ENCODE data around the gene THOC2. TPM values are rescaled to one million over a fixed set of nuclear protein-coding genes. Genes with fewer than 3 reads are reported as not detected.
"Not testable (repeated sequence)": the region's sequence is repeated elsewhere in the genome, so short reads cannot be mapped to it uniquely, and the experiment has no call there.

Gene THOC2, protein sequence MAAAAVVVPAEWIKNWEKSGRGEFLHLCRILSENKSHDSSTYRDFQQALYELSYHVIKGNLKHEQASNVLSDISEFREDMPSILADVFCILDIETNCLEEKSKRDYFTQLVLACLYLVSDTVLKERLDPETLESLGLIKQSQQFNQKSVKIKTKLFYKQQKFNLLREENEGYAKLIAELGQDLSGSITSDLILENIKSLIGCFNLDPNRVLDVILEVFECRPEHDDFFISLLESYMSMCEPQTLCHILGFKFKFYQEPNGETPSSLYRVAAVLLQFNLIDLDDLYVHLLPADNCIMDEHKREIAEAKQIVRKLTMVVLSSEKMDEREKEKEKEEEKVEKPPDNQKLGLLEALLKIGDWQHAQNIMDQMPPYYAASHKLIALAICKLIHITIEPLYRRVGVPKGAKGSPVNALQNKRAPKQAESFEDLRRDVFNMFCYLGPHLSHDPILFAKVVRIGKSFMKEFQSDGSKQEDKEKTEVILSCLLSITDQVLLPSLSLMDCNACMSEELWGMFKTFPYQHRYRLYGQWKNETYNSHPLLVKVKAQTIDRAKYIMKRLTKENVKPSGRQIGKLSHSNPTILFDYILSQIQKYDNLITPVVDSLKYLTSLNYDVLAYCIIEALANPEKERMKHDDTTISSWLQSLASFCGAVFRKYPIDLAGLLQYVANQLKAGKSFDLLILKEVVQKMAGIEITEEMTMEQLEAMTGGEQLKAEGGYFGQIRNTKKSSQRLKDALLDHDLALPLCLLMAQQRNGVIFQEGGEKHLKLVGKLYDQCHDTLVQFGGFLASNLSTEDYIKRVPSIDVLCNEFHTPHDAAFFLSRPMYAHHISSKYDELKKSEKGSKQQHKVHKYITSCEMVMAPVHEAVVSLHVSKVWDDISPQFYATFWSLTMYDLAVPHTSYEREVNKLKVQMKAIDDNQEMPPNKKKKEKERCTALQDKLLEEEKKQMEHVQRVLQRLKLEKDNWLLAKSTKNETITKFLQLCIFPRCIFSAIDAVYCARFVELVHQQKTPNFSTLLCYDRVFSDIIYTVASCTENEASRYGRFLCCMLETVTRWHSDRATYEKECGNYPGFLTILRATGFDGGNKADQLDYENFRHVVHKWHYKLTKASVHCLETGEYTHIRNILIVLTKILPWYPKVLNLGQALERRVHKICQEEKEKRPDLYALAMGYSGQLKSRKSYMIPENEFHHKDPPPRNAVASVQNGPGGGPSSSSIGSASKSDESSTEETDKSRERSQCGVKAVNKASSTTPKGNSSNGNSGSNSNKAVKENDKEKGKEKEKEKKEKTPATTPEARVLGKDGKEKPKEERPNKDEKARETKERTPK (N-terminal part only)
- 10 to 100 TPM; 46.2 to 78.2 (median 61.8) TPM for polyA plus RNA-seq (ENCODE audit: insufficient read length in 10 of 10)
- long read RNA-seq, donor 1, partial matches to known transcripts = 0 of 4 reads
- long read RNA-seq, donor 1, other reads (novel, unspliced or antisense) = 0 of 4 reads
- long read RNA-seq, donor 2, transcript THOC2-211 (3 exons, 689 nt) = major isoform, 5 of 6 reads
- long read RNA-seq, donor 2, partial matches to known transcripts = 0 of 6 reads
- long read RNA-seq, donor 2, other reads (novel, unspliced or antisense) = 0 of 6 reads
- long read RNA-seq, donor 3 = 0 reads
- long read RNA-seq, donor 4 = 0 reads
- long read RNA-seq, donor 5, transcript THOC2-211 (3 exons, 689 nt) = major isoform, 7 of 13 reads
- long read RNA-seq, donor 5, partial matches to known transcripts = 0 of 13 reads
- long read RNA-seq, donor 5, other reads (novel, unspliced or antisense) = 0 of 13 reads
- long read RNA-seq, donor 6, partial matches to known transcripts = 0 of 6 reads
- long read RNA-seq, donor 6, other reads (novel, unspliced or antisense) = 0 of 6 reads
- long read RNA-seq, donor 7, full-length matches to known transcripts = 3 of 3 reads
- long read RNA-seq, donor 7, partial matches to known transcripts = 0 of 3 reads
- long read RNA-seq, donor 7, other reads (novel, unspliced or antisense) = 0 of 3 reads
- long read RNA-seq, donor 8, partial matches to known transcripts = 0 of 8 reads
- long read RNA-seq, donor 8, other reads (novel, unspliced or antisense) = 0 of 8 reads
- long read RNA-seq, donor 9, partial matches to known transcripts = 0 of 3 reads
- long read RNA-seq, donor 9, other reads (novel, unspliced or antisense) = 0 of 3 reads

DNA sequence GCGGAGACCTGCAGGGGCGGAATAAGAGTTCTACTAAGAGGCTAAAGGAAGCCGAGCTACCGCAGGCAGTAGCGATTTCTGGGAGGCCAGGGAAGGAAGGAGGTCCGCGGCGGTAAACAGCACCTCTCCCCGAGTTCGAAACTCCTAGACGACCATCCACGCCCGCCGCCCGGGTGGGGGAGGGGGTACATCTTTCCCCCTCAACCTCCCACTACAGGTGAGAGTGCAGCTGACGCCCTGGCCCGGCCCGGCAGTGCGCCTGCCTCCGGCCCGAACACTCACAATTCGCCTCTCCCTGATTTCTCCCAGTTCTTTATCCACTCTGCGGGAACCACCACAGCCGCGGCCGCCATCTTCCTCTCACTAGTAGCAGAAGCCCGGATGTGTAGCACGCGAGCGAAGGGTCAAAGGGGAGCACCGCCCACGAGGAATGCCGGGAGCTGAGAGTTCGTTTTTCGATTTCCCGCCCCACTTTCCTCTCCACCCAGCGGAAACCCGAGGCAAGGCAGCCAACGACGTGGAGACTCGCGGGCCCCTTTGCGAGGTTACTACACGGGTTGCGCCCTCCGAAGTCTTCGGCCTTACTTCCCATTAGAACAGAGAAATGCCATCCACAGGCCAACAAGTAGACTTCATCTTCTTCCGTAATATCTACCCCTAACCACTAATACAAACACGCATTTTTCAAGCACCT, at the start of gene THOC2:
Gene THOC2 (minus strand): TSS at position 383 of the 694 bp plus-strand sequence. CDS start 30 bp downstream, at position 353.
- DNase-seq = peak; percentile 82 to 94 (median 88)

DNA sequence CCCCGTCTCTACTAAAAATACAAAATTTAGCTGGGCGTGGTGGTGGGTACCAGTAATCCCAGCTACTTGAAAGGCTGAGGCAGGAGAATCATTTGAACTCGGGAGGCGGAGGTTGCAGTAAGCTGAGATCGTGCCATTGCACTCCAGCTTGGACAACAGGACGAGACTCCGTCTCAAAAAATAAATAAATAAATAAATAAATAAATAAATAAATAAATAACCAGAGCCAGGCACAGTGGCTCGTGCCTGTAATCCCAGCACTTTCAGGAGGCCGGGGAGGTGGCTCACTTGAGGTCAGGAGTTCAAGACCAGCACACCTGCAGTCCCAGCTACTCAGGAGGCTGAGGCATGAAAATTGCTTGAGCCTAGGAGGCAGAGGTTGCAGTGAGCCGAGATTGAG, 48.9 kb upstream of the THOC2 start:
- not testable (repeated sequence) for DNase-seq

DNA sequence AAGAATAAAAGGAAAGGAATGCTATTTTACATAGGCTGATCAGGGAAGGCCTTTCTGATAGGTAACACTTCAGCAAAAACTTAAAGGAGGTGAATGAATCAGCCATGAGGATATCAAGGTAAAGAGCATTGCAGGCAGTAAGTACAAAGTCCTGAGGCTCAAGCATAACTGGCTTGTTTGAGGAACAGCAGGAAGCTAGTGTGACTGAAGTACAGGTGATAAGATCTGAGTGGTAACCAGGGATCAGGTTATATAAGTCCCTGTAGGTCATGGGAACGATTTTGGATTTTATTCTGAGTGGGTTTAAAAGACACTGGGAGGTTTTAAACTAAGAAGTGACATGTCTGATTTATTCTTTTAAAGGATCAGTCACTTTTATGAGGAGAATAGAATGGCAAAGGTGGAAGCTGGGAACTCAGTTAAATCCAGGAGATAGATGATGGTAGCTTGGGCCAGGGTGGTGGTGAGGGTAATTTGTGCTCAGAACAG, 47.1 kb upstream of the THOC2 start:
- no peak for DNase-seq

DNA sequence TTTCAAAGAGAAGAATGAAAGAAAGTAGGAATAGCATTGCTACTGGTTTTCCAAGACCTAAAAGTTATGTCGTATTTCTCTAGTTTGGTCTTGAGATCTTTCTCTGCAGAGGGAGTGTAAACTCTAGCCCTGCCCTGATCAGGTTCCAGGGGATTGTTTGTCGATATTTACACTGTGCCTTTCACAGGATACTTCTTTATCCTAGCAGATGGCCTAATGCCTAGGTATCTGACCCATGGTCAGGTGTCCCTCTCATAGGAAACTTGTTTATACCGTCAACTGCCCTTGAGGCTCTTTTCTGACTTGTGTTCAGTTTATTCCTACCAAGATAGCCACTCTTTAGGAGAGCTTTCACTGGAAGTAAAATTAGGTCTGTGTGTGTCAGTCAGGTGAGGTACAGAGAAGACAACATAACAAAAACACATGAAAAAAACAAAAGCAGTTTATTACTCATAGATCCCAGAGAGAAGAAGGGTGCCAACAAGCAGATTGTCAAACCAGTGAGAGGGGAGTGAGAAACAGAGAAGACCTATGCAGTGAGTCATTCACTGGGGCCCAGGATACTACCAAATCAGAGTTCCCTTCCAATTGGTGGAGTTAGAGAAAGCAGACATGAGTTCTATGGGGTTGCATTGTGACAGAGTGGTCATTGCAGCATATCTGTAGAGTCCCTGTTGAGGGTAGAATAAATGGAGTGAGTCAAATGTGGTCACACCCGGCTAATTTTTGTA, 40.6 kb upstream of the THOC2 start:
- DNase-seq = no peak

DNA sequence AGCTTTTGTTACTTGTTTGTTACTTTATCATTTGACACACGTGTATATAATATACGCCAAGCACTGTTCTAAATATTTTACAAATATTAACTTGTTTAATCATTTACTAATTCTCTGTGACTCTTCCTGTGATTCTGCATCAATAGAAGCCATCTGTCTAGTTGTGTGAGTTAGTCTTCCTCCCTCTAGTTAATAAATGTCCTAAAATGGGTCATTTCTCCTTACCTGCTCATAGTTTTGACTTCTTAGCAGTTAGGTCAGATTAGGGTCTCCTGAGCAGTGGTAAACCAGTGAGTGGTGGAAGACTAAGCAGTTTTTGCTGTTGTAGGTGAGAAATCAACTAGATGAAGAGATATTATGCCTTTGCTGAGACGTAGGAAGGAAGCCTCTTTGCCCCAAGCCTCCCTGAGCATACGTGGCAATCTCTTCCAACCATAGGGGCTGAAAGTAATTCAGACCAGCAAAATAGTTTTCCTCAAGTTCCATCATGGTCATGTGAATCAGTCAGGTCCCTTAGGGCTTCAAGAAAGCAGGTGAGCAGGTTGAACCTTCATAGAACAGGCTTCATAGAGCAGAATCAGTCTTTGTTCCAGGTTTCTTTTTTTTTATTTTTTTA, 38.7 kb upstream of the THOC2 start:
- DNase-seq = no peak

DNA sequence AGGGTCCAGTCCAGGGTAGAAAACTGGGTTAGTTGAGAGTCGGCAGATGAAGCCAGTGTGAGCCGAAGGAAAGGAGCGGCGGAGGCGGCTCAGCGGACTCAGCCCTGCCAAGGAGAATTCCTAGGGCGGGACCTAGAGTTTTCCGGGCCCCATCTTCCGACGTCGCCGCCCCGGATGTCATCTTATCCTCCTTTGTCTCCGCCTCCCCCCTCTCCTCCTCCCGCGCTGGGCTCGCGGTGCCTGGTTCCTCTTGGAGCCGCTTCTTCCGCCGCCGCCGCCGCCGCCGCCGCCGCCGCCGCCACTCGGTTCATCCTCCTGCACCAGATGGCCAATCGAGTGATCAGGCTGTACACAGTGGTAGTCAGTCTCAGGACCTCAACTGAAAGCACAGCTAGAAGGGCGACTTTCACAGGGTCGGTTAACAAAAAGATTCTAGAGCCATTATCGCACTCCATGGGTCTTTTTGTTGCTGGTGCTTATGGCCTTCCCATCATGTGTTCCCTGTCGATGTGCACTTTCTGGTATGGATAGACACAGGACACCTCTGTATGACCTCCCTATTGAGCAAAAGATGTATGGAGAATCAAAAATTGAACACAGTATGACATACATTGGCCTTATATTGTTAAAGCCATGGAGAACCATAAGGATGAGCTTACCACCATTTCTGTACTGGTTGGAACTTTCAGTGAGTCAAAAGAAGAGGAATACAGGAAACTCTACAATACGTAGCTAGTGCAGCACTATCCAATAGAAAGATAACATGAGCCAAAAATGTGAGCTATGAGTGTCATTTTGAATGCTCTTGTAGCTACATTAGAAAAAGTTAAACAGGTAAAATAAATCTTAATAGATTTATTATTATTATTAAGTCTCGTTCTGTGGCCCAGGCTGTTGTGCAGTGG, 32.4 kb upstream of the THOC2 start:
- DNase-seq = peak; percentile 81 to 94 (median 87)

DNA sequence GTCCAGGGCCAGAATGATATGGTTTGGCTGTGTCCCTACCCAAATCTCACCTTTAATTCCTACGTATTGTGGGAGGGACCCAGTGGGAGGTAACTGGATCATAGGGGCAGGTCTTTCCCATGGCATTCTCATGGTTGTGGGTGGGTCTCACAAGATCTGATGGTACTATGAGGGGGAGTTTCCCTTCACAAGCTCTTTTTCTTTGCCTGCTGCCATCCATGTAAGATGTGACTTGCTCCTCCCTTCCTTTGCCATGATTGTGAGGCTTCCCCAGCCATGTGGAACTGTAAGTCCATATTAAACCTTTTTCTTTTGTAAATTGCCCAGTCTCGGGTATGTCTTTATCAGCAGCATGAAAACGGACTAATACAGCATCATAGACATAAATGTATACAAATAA, 27.0 kb upstream of the THOC2 start:
- DNase-seq = not testable (repeated sequence)

DNA sequence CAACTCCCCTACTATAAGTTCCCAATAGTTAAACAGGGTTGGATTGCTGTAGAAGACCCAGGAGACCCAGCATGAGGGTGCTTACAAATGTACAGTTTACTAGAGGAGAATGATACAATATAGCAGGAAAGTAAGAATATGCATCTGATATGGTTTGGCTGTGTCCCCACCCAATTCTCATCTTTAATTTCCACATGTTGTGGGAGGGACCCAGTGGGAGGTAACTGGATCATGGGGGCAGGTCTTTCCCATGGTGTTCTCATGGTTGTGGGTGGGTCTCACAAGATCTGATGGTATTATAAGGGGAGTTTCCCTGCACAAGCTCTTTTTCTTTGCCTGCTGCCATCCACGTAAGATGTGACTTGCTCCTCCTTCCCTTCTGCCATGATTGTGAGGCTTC, 24.9 kb upstream of the THOC2 start:
- DNase-seq = not testable (repeated sequence)

DNA sequence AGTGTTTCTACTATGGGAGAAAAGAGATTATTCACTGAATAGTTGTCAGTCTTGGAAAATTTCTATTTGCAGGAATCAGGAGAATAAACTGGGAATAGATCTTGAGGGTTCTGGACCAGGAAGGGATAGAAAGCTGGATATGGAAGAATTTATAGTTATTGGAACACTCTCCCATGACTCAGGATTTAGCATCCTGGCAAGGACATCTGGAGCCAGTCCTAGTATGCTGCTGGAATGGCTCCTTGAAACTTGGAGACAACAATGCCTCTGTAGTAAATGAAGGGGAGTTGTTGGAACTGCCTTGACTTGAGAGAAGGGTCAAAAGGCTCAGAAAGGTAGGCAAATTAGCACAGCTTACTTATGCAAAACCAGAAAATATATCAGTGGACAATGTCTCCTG, 23.5 kb upstream of the THOC2 start:
- peak; percentile 17 to 72 (median 65) for DNase-seq

DNA sequence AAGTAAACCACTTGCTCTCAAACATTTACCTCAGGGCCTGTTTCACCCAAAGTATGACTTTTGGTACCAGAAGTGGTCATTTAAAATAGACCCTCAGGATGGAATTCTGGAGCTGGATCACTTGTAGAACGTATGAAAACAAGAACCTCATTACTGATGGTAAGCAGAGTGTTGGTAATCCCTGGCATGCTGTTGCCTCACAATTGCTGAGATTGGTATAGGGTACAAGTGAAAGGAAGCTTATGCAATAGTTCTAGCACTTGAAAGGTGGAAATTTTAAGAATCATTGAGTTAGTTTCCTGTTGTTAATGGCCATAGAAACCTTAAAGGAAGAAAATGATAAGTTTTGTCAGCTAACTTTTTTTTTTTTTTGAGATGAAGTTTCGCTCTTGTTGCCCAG, 22.3 kb upstream of the THOC2 start:
- no peak for DNase-seq

DNA sequence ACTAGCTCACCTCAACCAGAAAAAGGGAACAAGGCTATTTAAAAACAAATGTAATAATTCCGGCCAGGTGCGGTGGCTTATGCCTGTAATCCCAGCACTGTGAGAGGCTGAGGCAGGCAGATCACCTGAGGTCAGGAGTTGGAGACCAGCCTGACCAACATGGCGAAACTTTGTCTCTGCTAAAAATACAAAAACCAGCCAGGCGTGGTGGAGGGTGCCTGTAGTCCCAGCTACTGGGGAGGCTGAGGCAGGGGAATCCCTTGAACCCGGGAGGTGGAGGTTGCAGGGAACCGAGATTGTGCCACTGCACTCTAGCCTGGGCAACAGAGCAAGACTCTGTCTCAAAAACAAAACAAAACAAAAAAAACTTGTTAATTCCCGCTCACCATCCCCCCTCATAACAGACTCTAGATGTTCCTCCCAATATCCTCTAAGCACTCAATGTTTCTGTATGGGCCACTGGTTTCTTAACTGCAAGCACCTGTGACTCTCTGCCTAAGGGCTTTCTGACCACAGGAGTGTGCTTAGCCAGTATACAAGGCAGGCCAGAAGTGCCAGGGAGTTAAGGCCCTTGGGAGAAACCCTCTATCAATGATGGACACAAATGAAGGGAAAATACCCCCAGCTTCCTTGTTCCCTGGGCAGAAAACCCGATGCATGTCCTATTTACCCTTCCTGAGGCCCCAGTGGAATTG, 21.0 kb upstream of the THOC2 start:
- no peak for DNase-seq

DNA sequence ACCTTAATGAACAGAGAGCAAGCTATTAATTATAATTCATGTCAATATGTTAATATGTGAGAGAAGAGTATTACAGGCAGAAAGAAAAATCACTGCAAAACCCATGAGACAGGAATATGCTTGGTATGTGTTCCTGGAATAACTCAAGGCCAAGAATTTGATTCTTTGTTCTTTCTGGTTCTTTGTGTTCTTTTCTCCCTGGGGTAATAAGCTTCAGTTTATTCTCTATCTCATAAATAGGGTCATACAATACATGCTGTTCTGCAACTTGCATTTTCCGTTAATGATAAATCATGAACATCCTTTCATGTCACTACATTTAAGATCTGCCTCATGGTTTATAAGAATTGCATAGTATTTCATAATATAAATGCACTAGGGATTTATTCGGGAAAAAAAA, 16.8 kb upstream of the THOC2 start:
- DNase-seq = peak in 1 of 3 donors; percentile 30

DNA sequence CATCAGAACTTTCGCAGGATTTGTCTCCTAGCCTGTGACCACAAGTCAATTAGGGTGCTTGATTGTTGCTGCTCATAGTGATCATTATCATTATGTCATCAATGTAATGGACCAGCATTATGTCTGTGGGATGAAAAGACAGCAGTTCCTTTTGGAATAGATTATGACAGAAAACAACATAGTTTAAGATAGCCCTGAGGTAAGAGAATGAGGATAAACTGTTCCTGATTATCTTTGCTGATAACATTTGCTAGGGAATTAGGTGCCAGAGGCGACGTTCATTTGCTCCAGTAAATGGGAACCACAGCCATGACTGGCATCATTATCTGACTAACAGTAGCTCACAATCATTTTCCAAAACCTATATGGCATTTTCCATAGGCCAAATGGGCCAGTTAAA, 12.7 kb upstream of the THOC2 start:
- DNase-seq = no peak

DNA sequence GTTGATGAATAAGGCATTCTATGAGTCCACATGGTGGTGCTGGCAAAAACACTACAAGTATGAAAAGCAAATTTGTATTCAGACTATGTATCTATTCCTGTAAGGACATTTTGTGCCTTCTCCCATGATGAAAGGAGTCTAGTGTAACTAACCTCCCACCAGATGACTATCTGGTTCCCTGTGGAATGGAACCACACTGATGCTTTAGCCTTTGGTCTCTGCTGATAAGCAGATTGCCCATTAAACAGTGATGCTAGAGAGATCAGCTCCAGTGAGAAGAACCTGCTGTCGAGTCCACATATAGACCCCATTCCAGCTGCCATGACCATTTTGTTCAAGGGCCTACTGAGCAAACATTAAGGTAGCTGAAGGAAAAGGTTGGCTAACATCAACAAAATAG, 10.5 kb upstream of the THOC2 start:
- DNase-seq = no peak

DNA sequence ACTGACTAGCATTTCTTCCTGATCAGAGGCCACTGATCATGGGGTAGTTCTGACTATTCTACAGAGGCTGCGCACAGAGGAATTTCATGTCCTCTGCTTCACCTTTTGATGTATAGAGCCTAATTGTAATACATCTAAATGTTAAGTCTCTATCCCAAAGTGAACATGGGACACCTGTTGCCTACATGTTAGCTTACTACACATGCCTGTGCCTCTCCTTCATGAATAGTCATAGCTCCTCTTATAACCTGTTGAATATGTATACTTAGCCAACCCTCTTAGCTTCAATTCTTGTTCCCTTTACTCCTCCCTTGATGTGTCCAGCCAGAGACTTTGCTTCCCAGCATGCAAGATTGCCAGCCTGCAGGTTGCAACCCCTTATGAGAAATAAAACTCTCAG, 9.6 kb upstream of the THOC2 start:
- no peak for DNase-seq

DNA sequence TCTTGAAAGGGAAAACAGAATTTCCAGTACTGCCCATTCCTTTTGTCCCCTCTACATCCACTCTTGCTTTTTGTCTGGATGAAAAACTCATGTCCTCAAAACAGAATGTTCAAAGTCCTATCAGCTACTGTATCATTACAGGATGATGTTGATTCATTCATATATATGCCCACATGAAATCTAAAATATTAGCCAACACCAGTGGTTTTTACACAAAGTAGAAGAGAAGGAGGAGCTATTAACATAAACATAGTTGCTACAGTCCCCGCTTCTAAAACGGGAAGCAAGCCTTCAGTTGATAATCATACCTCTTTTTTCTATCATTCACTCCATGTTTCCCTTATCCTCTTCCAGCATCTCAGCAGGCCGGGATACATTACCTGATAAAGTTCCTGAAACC, 7.7 kb upstream of the THOC2 start:
- no peak for DNase-seq

All from muscle of back (tissue), 13 donors.